ENCODE data around the gene FOXP1.

DNA sequence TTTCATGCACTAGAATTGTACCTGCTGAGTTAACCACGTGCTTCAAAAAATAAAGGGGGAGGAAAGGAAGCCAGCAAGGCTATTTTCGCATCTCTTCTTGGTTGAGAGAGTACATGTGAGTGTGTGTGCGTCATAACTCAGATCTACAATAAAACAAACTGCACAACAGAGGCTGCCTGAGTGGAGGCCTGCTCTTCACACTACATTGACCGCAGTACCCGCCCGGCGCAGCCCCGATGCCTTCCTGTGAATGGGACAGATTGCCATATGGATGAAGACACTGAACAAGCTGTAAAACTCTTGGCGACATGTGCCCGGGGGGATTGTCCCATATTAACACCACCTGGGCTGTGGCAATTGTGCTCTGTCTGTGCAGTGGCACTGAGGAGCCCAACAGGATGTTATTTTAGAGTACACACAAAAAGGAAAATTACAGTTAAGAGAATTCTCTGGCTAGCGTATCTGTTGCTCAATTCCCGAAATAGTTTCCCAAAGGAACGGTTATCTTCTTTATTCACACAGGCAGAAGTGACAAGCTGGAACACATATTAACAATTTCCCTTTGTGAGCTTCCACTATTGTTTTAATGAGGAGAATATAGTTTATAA, 551.5 kb downstream of the FOXP1 start:
- TF ChIP-seq, protein P1, sequence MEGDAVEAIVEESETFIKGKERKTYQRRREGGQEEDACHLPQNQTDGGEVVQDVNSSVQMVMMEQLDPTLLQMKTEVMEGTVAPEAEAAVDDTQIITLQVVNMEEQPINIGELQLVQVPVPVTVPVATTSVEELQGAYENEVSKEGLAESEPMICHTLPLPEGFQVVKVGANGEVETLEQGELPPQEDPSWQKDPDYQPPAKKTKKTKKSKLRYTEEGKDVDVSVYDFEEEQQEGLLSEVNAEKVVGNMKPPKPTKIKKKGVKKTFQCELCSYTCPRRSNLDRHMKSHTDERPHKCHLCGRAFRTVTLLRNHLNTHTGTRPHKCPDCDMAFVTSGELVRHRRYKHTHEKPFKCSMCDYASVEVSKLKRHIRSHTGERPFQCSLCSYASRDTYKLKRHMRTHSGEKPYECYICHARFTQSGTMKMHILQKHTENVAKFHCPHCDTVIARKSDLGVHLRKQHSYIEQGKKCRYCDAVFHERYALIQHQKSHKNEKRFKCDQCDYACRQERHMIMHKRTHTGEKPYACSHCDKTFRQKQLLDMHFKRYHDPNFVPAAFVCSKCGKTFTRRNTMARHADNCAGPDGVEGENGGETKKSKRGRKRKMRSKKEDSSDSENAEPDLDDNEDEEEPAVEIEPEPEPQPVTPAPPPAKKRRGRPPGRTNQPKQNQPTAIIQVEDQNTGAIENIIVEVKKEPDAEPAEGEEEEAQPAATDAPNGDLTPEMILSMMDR (conservative IDR thresholded peaks at IDR 0.05 in 1 of 2, IDR thresholded peaks at IDR 0.05 in 1 of 2; ENCODE audit: extremely low read depth in 1 of 2, insufficient read depth in 1 of 2, low read depth in 1 of 2, low read length in 2 of 2) = no peak
- no peak for TF ChIP-seq EZH2 (IDR thresholded peaks at IDR 0.05; ENCODE audit: borderline replicate concordance, low read length)

All from mammary epithelial cell (primary cell).